Right lobe of liver (tissue), 4 donors: Measurements from ENCODE around the gene BAIAP2L2.

Source experiments
- POLR2A ChIP-seq: fragments of 450-650 bp; IDR thresholded peaks from one replicate; pipeline ENCODE4 v1.6.1; 2017; ENCODE audit warnings: antibody characterized with exemption, mild to moderate bottlenecking
- TF ChIP-seq, protein P1 (sequence below), 4 donors: fragments of 200-600 bp in 3 of 4; fragments of 450-650 bp in 1 of 4; IDR thresholded peaks; one replicate each; pipeline versions ENCODE4 v1.5.1 to v1.8.0; 2016 to 2022; ENCODE audit warnings: antibody characterized with exemption in 4 of 4, mild to moderate bottlenecking in 2 of 4
- donor health status: DM: no; HTN: no; CAD: no.
- donor health status: DM: no; HTN: no; CAD: no.
- donor health status: DM: no; HTN: yes; CAD: no.

DNA sequence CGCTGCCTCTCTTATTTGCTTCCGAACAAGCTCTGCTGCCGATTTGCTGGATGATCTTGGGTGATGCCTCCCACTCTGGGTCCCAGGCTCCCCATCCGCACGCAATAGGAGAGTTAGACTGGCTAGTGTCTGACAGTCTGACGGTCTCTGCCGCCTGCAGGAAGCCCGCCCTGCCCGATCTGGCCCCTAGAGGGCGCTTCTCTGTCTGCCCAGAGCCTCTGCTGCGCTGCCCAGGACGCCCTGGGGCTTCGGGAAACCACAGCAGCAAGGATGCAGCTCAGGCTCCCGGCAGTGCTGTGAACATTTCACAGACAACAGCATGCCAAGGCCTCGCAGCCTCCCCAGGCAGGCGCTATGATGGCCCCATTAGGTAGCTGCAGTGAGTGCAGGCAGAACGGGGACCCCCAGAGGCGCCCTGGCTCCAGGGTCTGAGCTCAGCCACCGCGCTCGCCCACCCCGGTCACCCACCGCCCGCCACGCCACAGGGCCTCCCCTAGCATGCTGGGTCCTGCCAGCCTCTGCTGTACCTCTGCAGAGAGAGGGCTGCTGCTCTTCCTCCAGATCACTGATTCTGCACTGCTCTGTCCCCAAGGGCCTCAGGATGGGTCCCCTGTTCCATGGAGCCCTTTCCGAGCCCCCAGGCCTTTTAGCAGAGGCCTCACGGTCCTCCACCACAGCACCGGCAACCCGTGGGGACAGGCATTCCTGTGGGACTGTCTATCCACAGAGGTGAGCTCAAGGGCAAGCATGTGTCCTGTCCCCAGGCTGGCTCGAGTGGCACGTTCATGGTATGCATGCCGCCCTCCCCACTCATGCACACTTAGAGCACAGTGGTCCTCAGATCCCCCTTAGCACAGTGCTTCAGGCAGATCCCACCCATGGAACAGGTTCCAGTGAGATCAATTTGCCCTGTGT lies 4.3 kb upstream of the BAIAP2L2 start:
- TF ChIP-seq, protein P1, sequence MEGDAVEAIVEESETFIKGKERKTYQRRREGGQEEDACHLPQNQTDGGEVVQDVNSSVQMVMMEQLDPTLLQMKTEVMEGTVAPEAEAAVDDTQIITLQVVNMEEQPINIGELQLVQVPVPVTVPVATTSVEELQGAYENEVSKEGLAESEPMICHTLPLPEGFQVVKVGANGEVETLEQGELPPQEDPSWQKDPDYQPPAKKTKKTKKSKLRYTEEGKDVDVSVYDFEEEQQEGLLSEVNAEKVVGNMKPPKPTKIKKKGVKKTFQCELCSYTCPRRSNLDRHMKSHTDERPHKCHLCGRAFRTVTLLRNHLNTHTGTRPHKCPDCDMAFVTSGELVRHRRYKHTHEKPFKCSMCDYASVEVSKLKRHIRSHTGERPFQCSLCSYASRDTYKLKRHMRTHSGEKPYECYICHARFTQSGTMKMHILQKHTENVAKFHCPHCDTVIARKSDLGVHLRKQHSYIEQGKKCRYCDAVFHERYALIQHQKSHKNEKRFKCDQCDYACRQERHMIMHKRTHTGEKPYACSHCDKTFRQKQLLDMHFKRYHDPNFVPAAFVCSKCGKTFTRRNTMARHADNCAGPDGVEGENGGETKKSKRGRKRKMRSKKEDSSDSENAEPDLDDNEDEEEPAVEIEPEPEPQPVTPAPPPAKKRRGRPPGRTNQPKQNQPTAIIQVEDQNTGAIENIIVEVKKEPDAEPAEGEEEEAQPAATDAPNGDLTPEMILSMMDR (IDR thresholded peaks at IDR 0.05): peak; percentile 91 to 96 (median 94)
- TF ChIP-seq POLR2A: no peak
